HepG2 (cell line): ENCODE measurements around the gene AKAP8. TPM values are rescaled to one million over a fixed set of nuclear protein-coding genes. Genes with fewer than 3 reads are reported as not detected.

ENCODE experiments used
- ATF7-NPFF ChIP-seq: sonication (generic); formaldehyde crosslinking; IDR thresholded peaks from 2 replicates; pipeline ENCODE4 v1.8.1; 2023; ENCODE audit warnings: mild to moderate bottlenecking, low read depth, missing genetic modification reagents, moderate library complexity
- CC2D1A ChIP-seq: sonication (generic); formaldehyde crosslinking; IDR thresholded peaks from 2 replicates; pipeline ENCODE4 v1.8.1; 2023; ENCODE audit warnings: mild to moderate bottlenecking, missing genetic modification reagents
- CCDC6 ChIP-seq: sonication (generic); formaldehyde crosslinking; IDR thresholded peaks from 2 replicates; pipeline ENCODE4 v1.8.1; 2022; ENCODE audit warnings: mild to moderate bottlenecking, missing genetic modification reagents, moderate library complexity
- CTCF ChIP-seq: sonication (generic); formaldehyde crosslinking; IDR thresholded peaks from 2 replicates; pipeline ENCODE4 v1.5.0; 2020; ENCODE audit warnings: mild to moderate bottlenecking, missing genetic modification reagents, moderate library complexity
- FOSL2 ChIP-seq: sonication (generic); formaldehyde crosslinking; IDR thresholded peaks from 2 replicates; pipeline ENCODE4 v1.4.0; 2020; ENCODE audit warnings: missing genetic modification reagents
- GLI4 ChIP-seq: sonication (generic); formaldehyde crosslinking; IDR thresholded peaks from 2 replicates; pipeline ENCODE4 v1.5.1; 2020; ENCODE audit warnings: missing genetic modification reagents, mild to moderate bottlenecking, moderate library complexity, borderline replicate concordance
- HCFC1 ChIP-seq: fragments of 150-350 bp; IDR thresholded peaks from 2 replicates; pipeline ENCODE4 v1.6.1; 2014; ENCODE audit warnings: low read depth, low read length
- HHEX ChIP-seq: IDR thresholded peaks from 2 replicates; pipeline ENCODE4 v1.6.1; 2016; ENCODE audit warnings: control low read depth
- IRF1 ChIP-seq: sonication (generic); formaldehyde crosslinking; IDR thresholded peaks from 2 replicates; pipeline ENCODE4 v1.4.0; 2020; ENCODE audit warnings: low read depth, mild to moderate bottlenecking, missing genetic modification reagents
- NAIF1 ChIP-seq: sonication (generic); formaldehyde crosslinking; IDR thresholded peaks from 2 replicates; pipeline ENCODE4 v1.5.0; 2020; ENCODE audit warnings: mild to moderate bottlenecking, missing genetic modification reagents, borderline replicate concordance
- PBX2 ChIP-seq: IDR thresholded peaks from 2 replicates; pipeline ENCODE4 v1.6.1; 2016; ENCODE audit warnings: control low read depth
- POLR2AphosphoS2 ChIP-seq: IDR thresholded peaks from 2 replicates; pipeline ENCODE4 v1.6.1; 2011; ENCODE audit warnings: low read depth, low read length, improper control_type of control experiment
- RBAK ChIP-seq: sonication (generic); formaldehyde crosslinking; IDR thresholded peaks from 2 replicates; pipeline ENCODE4 v1.5.1; 2020; ENCODE audit warnings: mild to moderate bottlenecking, missing genetic modification reagents
- SNRNP70 ChIP-seq: fragments of 200-400 bp; formaldehyde crosslinking; IDR thresholded peaks from 2 replicates; pipeline ENCODE4 v1.6.1; 2017; ENCODE audit warnings: mild to moderate bottlenecking, low read depth, low read length, moderate library complexity
- SOX13 ChIP-seq, 3 experiments: fragments of 450-650 bp in 1 of 3; sonication (generic) in 1 of 3; formaldehyde crosslinking in 1 of 3; IDR thresholded peaks in 2 of 3; conservative IDR thresholded peaks in 1 of 3; 2 replicates each; pipeline versions ENCODE4 v1.5.0 to v1.6.1; 2016 to 2020; ENCODE audit warnings: antibody characterized with exemption in 1 of 3, mild to moderate bottlenecking in 1 of 3, missing compliant biosample characterization in 1 of 3, missing genetic modification reagents in 1 of 3, moderate library complexity in 1 of 3
- SYNCRIP ChIP-seq: fragments of 200-400 bp; formaldehyde crosslinking; IDR thresholded peaks from 2 replicates; pipeline ENCODE4 v1.6.1; 2018; ENCODE audit warnings: mild to moderate bottlenecking, low read depth, low read length; ENCODE audit not compliant: insufficient read depth
- THAP11 ChIP-seq: IDR thresholded peaks from 2 replicates; pipeline ENCODE4 v1.6.1; 2016; ENCODE audit warnings: missing biosample characterization, missing genetic modification reagents
- YEATS4 ChIP-seq: sonication (generic); formaldehyde crosslinking; IDR thresholded peaks from 2 replicates; pipeline ENCODE4 v1.4.0; 2020; ENCODE audit warnings: missing genetic modification reagents, borderline replicate concordance
- ZBTB42 ChIP-seq: sonication (generic); formaldehyde crosslinking; IDR thresholded peaks from 2 replicates; pipeline ENCODE4 v1.5.0; 2020; ENCODE audit warnings: mild to moderate bottlenecking, missing genetic modification reagents
- ZNF282 ChIP-seq: fragments of 450-650 bp; IDR thresholded peaks from 2 replicates; pipeline ENCODE4 v1.6.1; 2018; ENCODE audit not compliant: partially characterized antibody
- ZNF570 ChIP-seq: sonication (generic); formaldehyde crosslinking; IDR thresholded peaks from 2 replicates; pipeline ENCODE4 v1.4.0; 2020; ENCODE audit warnings: mild to moderate bottlenecking, missing genetic modification reagents, borderline replicate concordance
- ZNF572 ChIP-seq: sonication (generic); formaldehyde crosslinking; IDR thresholded peaks from 2 replicates; pipeline ENCODE4 v1.5.1; 2020; ENCODE audit warnings: mild to moderate bottlenecking, missing genetic modification reagents
- ZNF713 ChIP-seq: sonication (generic); formaldehyde crosslinking; IDR thresholded peaks from 2 replicates; pipeline ENCODE4 v1.4.0; 2020; ENCODE audit warnings: mild to moderate bottlenecking, missing genetic modification reagents
- ZNF790 ChIP-seq: sonication (generic); formaldehyde crosslinking; IDR thresholded peaks from 2 replicates; pipeline ENCODE4 v1.8.0; 2022; ENCODE audit warnings: missing genetic modification reagents, mild to moderate bottlenecking, borderline replicate concordance
- ZNF891 ChIP-seq: sonication (generic); formaldehyde crosslinking; IDR thresholded peaks from 2 replicates; pipeline ENCODE4 v1.5.0; 2020; ENCODE audit warnings: mild to moderate bottlenecking, missing genetic modification reagents
- ZSCAN20 ChIP-seq: sonication (generic); formaldehyde crosslinking; IDR thresholded peaks from 2 replicates; pipeline ENCODE4 v1.4.0; 2020; ENCODE audit warnings: missing genetic modification reagents, mild to moderate bottlenecking, borderline replicate concordance
- polyA plus RNA-seq, 8 experiments: library from polyadenylated mRNA; depleted of rRNA in 3 of 8; stranded (reverse) in 7 of 8; unstranded in 1 of 8; fragments of >200 nt; fragmentation: Illumina TruSeq in 4 of 8; extraction: Trizol in 4 of 8; gene quantifications; 2 replicates each; pipeline versions ENCODE4 v1.2.1 to v1.2.3, GENCODE V29; 2011 to 2016; ENCODE audit warnings: low read depth in 4 of 8, missing spikeins in 1 of 8, mixed read lengths in 1 of 8; ENCODE audit not compliant: insufficient read depth in 1 of 8
- total RNA-seq, 5 experiments: library from RNA; depleted of rRNA; stranded (reverse); fragments of >200 nt; fragmentation: Illumina TruSeq; extraction: Trizol; gene quantifications; 2 replicates each; pipeline ENCODE4 v1.2.3, GENCODE V29; 2016; ENCODE audit warnings: low read depth in 1 of 5

AKAP8 gene
- total and polyA plus RNA-seq, 2 of the 13 experiments (the other 11 are each of a cell fraction or from before 2014, with no cell fraction given): 15.9 to 22.1 TPM

- no peak for TF ChIP-seq ZNF570 (CRISPR knock-in tag)
- TF ChIP-seq POLR2AphosphoS2: peak; percentile 92
- TF ChIP-seq ZSCAN20 (CRISPR knock-in tag): peak; percentile 68; the same call in 1 of the 2 replicates
- TF ChIP-seq HHEX (CRISPR knock-in tag): no peak
- peak; percentile 97 for TF ChIP-seq YEATS4 (CRISPR knock-in tag)
- TF ChIP-seq ATF7-NPFF (CRISPR knock-in tag): no peak
- TF ChIP-seq GLI4 (CRISPR knock-in tag): peak; percentile 88
- TF ChIP-seq THAP11 (CRISPR knock-in tag): peak; percentile 89
- TF ChIP-seq PBX2 (CRISPR knock-in tag): peak; percentile 99
- TF ChIP-seq SOX13 (IDR thresholded peaks at IDR 0.05): no peak
- TF ChIP-seq SOX13 (CRISPR knock-in tag; conservative IDR thresholded peaks at IDR 0.05 in 1 of 2, IDR thresholded peaks at IDR 0.05 in 1 of 2): peak in 1 of 2 experiments; percentile 44; a peak in 1 of 4 replicates
- TF ChIP-seq ZNF713 (CRISPR knock-in tag): no peak
- peak; percentile 71 for TF ChIP-seq ZNF891 (CRISPR knock-in tag)
- peak; percentile 71; the same call in 1 of the 2 replicates for TF ChIP-seq ZNF790 (CRISPR knock-in tag)
- no peak for TF ChIP-seq SYNCRIP
- TF ChIP-seq NAIF1 (CRISPR knock-in tag): no peak
- no peak for TF ChIP-seq ZNF282
- peak; percentile 92 for TF ChIP-seq CTCF
- peak; percentile 25; the same call in 1 of the 2 replicates for TF ChIP-seq IRF1 (CRISPR knock-in tag)
- no peak; the same call in 1 of the 2 replicates for TF ChIP-seq FOSL2 (CRISPR knock-in tag)
- no peak for TF ChIP-seq CC2D1A (CRISPR knock-in tag)
- peak; percentile 54; the same call in 1 of the 2 replicates for TF ChIP-seq ZBTB42 (CRISPR knock-in tag)
- TF ChIP-seq SNRNP70: no peak
- TF ChIP-seq RBAK (CRISPR knock-in tag): no peak
- peak; percentile 84 for TF ChIP-seq CCDC6 (CRISPR knock-in tag)
- 0 out of 2 replicates have a peak, but pooled peaks have one; percentile 48 for TF ChIP-seq ZNF572 (CRISPR knock-in tag)
- TF ChIP-seq HCFC1: 0 out of 2 replicates have a peak, but pooled peaks have one; percentile 18
These were observed 39.2 kb upstream of the AKAP8 start, which contains the start of gene AKAP8L (continued) for GRCh38 chr19:15418579-15419412.
